ENCODE data around the gene TEX14. TPM values are rescaled to one million over a fixed set of nuclear protein-coding genes. Genes with fewer than 3 reads are reported as not detected.
"Not testable (repeated sequence)": the region's sequence is repeated elsewhere in the genome, so short reads cannot be mapped to it uniquely, and the experiment has no call there.

TEX14 gene
- total RNA-seq, 2 experiments from 2014 or later: 0.30 to 0.43 TPM

DNA sequence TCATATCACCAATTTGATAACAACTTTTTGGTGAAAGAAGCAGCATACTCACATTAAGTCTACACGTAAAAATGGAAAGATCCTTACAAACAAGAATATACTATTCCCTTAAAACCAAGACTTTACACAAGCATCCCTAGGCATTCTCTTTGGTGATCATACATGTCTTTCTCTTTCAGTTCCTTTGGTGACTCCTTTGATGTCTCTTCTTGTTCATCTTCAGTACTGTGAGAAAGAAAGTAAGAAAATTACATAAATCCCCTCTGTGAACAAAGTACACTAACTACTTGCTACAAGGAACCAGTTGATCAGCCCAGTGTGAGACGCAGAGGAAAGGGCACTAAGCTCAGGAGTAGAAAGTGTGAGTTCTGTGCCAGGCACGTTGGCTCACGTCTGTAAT is 117.8 kb downstream of the TEX14 start:
- Mint-ChIP-seq H3K9me3 (no peaks in the 10 kb centered on the region), H3K27ac (no peak overlapping the region), H3K4me3 (no peak overlapping the region), H3K27me3 (peaks cover 9% of the 10 kb centered on the region), H3K36me3 (no peaks in the 10 kb centered on the region), H3K4me1 (peaks cover 2% of the 10 kb centered on the region)
- DNase-seq (no peak), ATAC-seq (ENCODE audit: low read depth) (no peak)
- POLR2A ChIA-PET: no interaction called here

DNA sequence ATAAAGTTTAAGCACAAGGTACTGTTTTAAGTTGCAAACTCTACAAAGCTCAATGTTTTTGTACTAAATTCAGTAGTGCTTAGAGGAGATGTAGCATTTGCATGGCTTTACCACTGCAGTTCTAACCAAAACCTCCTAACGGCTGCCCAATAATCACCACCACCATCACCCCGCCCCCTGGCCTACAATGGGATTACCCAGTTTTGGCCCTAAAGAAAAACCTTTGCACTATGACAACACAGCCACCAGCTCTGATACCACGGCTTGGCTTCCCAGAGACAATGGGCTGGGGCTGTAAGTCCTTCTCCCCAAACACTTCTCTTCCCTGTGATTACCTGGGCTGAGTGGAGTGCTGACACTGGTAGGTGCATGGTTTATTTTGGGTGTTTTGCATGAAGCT is 119.0 kb downstream of the TEX14 start:
- POLR2A ChIA-PET: no interaction called here
- H3K4me3 Mint-ChIP-seq: no peak overlapping the region
- H3K36me3 Mint-ChIP-seq: no peaks in the 10 kb centered on the region
- DNase-seq (no peak), ATAC-seq (ENCODE audit: low read depth) (no peak)
- no peak overlapping the region for H3K27ac Mint-ChIP-seq
- no peaks in the 10 kb centered on the region for H3K9me3 Mint-ChIP-seq
- peaks cover 2% of the 10 kb centered on the region for H3K4me1 Mint-ChIP-seq
- H3K27me3 Mint-ChIP-seq: no peaks in the 10 kb centered on the region

DNA sequence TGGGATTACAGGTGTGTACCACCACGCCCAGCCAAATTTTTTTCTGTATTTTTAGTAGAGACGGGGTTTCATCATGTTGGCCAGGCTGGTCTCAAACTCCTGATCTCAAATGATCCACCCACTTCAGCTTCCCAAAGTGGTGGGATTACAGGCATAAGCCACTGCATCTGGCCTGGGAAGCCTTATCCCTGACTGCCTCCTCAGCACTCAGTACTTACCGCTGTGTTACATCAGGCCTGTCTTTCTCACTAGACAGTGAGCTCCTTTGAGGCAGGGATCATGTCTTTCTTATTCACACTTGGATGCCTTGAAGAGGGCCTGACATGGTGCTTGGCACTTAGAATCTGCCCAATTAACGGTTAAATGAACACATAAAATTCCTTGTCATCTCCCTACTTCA is 121.1 kb downstream of the TEX14 start:
- Mint-ChIP-seq H3K27ac (no peak overlapping the region), H3K9me3 (no peaks in the 10 kb centered on the region), H3K27me3 (peaks cover 3% of the 10 kb centered on the region), H3K4me3 (no peak overlapping the region), H3K36me3 (no peaks in the 10 kb centered on the region), H3K4me1 (no peaks in the 10 kb centered on the region)
- no peak for DNase-seq
- ATAC-seq (ENCODE audit: low read depth): no peak
- POLR2A ChIA-PET: no interaction called here

DNA sequence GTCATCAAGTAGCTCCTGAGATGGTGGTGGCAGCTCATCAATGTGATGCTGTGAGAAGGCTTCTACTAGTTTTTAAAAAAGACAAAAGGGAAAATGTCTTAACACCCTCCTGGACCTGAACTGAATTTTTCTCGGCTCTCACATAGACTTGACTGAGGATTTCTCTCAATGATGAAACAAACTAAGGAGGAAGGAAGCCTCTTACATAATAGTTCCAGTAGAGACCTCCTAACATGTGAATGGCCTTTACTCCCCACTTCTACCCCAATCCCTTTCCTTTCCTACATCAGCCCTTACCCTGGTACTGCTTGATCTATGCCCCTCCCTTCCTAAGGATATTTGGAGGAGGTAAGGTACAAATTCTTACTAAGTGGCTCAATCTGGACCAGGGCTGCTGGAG is 122.6 kb downstream of the TEX14 start:
- Mint-ChIP-seq H3K9me3 (no peaks in the 10 kb centered on the region), H3K4me3 (no peak overlapping the region), H3K27ac (no peak overlapping the region), H3K27me3 (peaks cover 3% of the 10 kb centered on the region), H3K4me1 (peaks cover 2% of the 10 kb centered on the region), H3K36me3 (no peaks in the 10 kb centered on the region)
- DNase-seq (no peak), ATAC-seq (ENCODE audit: low read depth) (no peak)
- POLR2A ChIA-PET: no interaction called here

DNA sequence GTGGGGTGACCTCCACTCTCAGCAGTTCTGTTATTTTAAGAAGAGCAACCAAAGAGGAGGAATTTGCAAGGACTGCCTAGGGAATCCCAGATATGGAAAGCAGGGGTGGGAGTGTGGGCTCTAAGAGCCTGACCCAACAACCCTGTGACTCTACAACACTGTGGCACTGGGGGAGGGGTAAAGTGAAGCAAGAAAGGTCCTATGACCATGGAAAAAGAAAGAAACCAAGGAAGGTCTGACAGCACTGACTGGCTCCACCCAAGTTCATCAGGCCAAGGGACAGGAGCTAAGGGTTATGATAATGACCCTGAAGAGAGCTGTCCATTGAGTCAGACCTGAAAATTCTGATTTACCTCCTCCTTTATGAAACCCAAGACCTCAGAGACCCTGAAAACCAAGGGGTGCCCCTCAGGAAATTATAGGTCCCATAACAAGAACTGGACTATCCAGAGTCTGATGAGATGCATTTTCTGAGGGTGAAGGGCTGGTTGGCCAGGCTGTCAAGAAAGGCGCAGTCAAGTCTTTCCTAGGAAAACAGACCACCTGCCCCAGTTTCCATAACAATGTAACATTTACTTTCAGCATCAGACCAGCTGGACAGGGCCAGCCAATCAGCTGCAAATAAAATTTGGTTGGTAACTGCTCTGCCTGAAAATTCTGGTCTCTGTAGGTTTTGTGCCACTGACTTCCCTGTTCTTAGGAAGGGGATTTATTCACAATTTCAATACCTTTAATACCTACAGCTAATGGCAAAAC is 123.6 kb downstream of the TEX14 start:
- no peak overlapping the region for H3K27ac Mint-ChIP-seq
- H3K36me3 Mint-ChIP-seq: no peaks in the 10 kb centered on the region
- peaks cover 3% of the 10 kb centered on the region for H3K4me1 Mint-ChIP-seq
- no peak for DNase-seq
- no peak for ATAC-seq (ENCODE audit: low read depth)
- H3K9me3 Mint-ChIP-seq: no peaks in the 10 kb centered on the region
- peaks cover 3% of the 10 kb centered on the region for H3K27me3 Mint-ChIP-seq
- no peak overlapping the region for H3K4me3 Mint-ChIP-seq
- POLR2A ChIA-PET: no interaction called here

DNA sequence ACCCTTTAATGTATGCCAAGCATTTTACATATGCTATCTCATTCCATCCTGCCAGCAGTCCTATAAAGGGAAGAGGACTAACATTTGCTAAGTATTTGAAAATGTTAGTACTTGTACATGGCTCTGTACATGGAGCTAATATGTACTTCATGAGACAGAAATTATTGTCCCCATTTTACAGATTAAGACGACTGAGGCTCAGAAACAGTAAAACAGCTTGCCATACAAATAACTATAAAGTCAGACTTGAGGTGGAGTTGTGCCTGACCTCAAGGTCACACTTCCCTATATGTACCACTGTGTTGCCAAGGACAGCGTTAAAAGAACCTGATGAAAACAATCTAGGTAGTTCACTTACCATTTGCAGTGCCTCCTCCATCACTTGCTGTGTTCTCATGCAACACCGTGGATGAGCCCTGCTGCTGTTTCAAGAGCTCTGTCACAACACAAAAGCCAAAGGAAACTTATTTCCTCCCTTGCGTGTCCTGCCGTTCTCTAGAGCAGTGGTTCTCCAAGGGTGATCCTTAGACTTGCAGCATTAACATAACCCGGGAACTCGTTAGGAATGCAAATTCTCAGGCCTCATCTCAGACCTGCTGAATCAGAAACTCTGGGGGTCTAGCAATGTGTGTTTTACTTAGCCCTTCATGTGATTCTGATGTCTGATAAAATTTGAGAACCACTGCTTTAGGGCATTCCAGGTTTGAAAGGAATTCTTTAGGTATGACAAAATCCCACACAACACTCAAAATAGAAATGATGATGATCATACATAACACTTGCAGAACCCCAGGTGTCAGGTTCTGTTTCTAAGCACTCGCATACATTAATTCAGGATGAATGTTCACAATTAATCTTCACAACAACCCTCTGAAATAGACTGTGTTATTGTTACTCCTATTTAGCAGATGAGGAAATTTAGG is 126.2 kb downstream of the TEX14 start:
- Mint-ChIP-seq H3K36me3 (no peaks in the 10 kb centered on the region), H3K27me3 (peaks cover 3% of the 10 kb centered on the region), H3K27ac (no peak overlapping the region), H3K4me3 (no peak overlapping the region), H3K9me3 (no peaks in the 10 kb centered on the region), H3K4me1 (peaks cover 3% of the 10 kb centered on the region)
- POLR2A ChIA-PET: no interaction called here
- DNase-seq: no peak
- ATAC-seq (ENCODE audit: low read depth): no peak

DNA sequence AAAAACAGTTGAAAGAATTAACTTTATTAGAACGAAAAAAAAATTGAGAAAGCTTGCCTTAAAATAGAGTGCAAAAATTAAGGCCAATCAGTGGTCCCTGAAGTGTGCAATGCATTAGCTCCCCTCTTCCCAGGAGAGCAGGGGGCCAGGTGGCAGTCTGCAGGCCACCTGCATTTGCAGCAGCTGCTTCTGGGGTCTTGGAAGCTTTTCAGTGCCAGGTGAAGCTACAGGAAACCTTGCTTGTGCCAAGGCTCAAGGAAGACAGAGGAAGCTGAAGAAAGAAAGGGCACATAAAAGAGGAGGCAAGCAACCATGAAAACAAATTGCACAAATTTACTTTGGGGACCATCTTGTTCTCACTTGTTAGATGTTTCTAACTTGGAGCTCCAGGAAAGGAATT is 126.9 kb downstream of the TEX14 start:
- ATAC-seq (ENCODE audit: low read depth): no peak
- H3K27me3 Mint-ChIP-seq: peaks cover 4% of the 10 kb centered on the region
- no peak for DNase-seq
- POLR2A ChIA-PET: no interaction called here
- H3K9me3 Mint-ChIP-seq: no peaks in the 10 kb centered on the region
- no peak overlapping the region for H3K27ac Mint-ChIP-seq
- H3K4me1 Mint-ChIP-seq: peaks cover 3% of the 10 kb centered on the region
- no peak overlapping the region for H3K4me3 Mint-ChIP-seq
- H3K36me3 Mint-ChIP-seq: no peaks in the 10 kb centered on the region

DNA sequence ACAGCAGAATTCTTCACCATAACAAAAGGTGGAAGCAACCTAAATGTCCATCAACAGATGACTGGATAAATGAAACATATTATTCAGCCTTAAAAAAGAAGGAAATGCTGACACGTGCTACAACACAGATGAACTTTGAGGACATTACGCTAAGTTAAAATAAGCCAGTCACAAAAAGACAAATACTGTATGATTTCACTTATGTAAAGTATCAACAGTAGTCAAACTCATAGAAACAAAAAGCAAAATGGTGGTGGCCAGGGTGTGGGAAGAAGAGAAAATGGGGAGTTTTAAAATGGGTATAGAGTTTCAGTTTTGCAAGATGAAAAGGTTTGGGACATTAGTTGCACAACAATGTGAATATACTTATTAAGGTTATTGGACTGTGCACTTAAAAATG is 127.6 kb downstream of the TEX14 start:
- Mint-ChIP-seq H3K4me3 (no peak overlapping the region), H3K27ac (no peak overlapping the region), H3K36me3 (no peaks in the 10 kb centered on the region), H3K27me3 (peaks cover 6% of the 10 kb centered on the region), H3K9me3 (no peaks in the 10 kb centered on the region), H3K4me1 (peaks cover 3% of the 10 kb centered on the region)
- DNase-seq (no peak), ATAC-seq (ENCODE audit: low read depth) (no peak)
- POLR2A ChIA-PET: no interaction called here

DNA sequence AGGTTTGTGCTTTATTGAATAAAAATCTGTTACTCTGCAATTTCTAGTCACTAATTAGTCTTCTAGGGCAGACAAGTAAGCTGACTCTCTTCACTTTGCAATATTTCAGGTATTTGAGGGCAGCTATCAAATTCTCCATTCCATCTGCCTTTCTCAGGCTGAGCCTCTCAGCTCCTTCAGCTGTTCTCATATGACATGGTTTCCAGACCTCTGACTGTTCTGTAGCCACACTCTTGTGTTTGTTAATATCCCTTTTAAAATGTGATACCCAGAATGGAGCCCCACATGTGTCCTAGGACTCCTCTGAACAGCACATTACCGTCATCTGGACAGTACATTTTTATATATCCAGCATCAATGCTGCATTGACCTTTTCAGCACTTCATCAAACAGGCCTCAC is 131.3 kb downstream of the TEX14 start:
- no peaks in the 10 kb centered on the region for H3K36me3 Mint-ChIP-seq
- DNase-seq (no peak), ATAC-seq (ENCODE audit: low read depth) (no peak)
- H3K4me1 Mint-ChIP-seq: peaks cover 10% of the 10 kb centered on the region
- H3K27me3 Mint-ChIP-seq: peaks cover 3% of the 10 kb centered on the region
- no peak overlapping the region for H3K27ac Mint-ChIP-seq
- H3K4me3 Mint-ChIP-seq: no peak overlapping the region
- POLR2A ChIA-PET: no interaction called here
- no peaks in the 10 kb centered on the region for H3K9me3 Mint-ChIP-seq

DNA sequence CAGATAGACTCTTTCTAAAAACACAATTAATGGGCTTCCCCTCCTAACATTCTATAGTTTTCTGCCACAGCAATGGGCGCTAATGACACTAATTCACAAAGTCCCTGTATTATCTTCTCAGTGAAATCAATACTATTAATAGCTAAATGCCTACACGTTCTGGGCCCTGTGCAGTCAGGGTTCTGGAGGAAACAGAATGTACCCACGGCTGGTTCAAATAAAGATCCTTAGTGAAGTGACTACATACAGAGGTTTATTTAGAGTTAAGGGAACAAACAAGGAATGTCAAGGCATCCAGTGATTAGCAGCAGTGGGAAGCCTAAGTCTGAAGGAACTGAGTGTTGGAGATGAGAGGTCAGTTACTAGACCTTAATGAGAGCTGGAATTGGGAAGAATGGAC is 133.9 kb downstream of the TEX14 start:
- Mint-ChIP-seq H3K36me3 (no peaks in the 10 kb centered on the region), H3K9me3 (no peaks in the 10 kb centered on the region), H3K27ac (no peak overlapping the region), H3K27me3 (peaks cover 3% of the 10 kb centered on the region), H3K4me1 (peaks cover 6% of the 10 kb centered on the region), H3K4me3 (no peak overlapping the region)
- no peak for DNase-seq
- POLR2A ChIA-PET: no interaction called here
- no peak for ATAC-seq (ENCODE audit: low read depth)

DNA sequence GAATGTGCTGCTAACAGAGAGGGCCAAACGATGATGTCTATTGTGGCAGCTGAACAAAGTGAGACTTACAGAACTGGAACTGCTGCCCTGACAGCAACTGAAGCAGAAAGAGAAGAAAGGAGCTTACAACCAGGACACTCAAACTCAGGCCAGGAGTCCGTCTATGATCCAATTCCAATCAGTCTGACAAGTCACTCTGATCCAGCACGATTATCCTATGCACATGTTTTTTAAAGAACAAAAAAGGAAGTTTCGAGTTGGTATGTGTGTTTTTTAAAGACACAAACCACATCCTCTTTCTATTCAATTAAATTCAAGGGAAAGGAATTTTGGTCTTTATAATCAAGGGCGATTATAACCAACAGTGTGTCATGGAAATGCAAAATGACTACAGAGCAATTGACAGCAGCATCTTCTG is 135.0 kb downstream of the TEX14 start:
- Mint-ChIP-seq H3K27me3 (peaks cover 5% of the 10 kb centered on the region), H3K4me1 (peaks cover 6% of the 10 kb centered on the region), H3K9me3 (no peaks in the 10 kb centered on the region), H3K36me3 (no peaks in the 10 kb centered on the region), H3K27ac (no peak overlapping the region), H3K4me3 (no peak overlapping the region)
- DNase-seq (no peak), ATAC-seq (ENCODE audit: low read depth) (peak; percentile 42)
- POLR2A ChIA-PET: interaction anchor here (0.7 kb wide), 1 partner anchor 479 kb away, joined by 4 read pairs; no protein-coding TSS in a partner anchor

DNA sequence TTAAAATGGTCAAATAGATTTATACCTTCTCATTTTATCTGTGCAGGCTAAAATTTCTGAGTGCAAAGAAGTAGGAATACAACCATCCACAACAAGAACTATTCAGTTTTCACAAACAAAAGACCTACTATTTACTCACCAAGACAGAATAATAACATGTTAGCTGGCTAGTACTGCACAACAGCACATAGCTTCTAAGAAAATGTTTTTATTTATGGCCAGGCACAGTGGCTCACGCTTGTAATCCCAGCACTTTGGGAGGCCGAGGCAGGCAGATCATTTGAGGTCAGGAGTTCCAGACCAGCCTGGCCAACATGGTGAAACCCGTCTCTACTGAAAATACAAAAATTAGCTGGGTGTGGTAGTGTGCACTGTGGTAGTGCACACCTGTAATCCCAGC is 136.7 kb downstream of the TEX14 start:
- H3K36me3 Mint-ChIP-seq; H3K9me3 Mint-ChIP-seq; ATAC-seq (ENCODE audit: low read depth); H3K4me1 Mint-ChIP-seq; DNase-seq; POLR2A ChIA-PET; H3K27ac Mint-ChIP-seq; H3K27me3 Mint-ChIP-seq; H3K4me3 Mint-ChIP-seq: not testable (repeated sequence)

DNA sequence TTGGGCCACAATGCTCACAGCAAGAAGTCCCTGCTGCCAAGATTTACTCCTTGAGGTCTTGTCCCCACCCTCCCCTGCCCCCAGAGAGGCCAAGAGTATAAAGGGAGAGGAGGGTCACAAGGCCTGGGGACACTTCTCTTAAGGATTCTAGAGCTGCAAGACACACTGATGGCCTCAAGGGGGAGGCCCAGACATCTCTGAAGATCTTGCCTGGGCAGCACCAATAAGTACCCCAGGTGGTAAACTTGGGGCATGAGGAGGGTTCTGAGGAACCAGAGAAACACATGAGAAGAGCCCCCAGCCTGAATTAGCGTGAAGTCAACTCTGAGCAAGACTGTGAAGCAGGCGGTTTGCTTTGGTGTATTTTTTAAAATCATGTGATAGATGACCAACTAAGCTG is 150.6 kb downstream of the TEX14 start:
- ATAC-seq (ENCODE audit: low read depth): peak; percentile 68
- Mint-ChIP-seq H3K27me3 (peaks cover 17% of the 10 kb centered on the region), H3K4me1 (no peaks in the 10 kb centered on the region), H3K4me3 (no peak overlapping the region), H3K27ac (no peak overlapping the region), H3K36me3 (no peaks in the 10 kb centered on the region), H3K9me3 (no peaks in the 10 kb centered on the region)
- POLR2A ChIA-PET: interaction anchor here (0.6 to 1.0 kb wide), 2 partner anchors 17 to 91 kb away, joined by 4 to 8 read pairs; no protein-coding TSS in a partner anchor
- DNase-seq: no peak

DNA sequence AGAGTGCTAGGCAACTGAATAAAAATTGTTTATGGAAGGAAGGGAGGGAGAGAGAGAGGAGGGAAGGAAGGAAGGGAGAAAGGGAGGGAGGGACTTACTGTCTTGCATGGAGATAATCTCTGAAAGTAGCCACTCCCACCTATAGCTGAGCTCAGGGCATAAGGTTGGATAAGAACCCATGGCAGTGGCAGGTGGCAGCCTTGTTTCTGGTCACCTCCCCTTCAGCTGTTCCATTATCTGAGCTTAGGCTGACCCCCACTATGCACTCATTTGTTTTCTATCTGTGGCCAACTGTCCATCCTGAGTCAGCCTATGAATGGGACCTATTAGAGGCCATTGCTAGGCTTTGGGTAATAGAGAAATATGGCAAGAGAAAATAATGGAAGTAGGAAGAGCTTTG is 152.1 kb downstream of the TEX14 start:
- POLR2A ChIA-PET: no interaction called here
- Mint-ChIP-seq H3K4me1 (no peaks in the 10 kb centered on the region), H3K27ac (no peak overlapping the region), H3K4me3 (no peak overlapping the region), H3K27me3 (peaks cover 24% of the 10 kb centered on the region), H3K9me3 (no peaks in the 10 kb centered on the region), H3K36me3 (no peaks in the 10 kb centered on the region)
- no peak for ATAC-seq (ENCODE audit: low read depth)
- no peak for DNase-seq
